Measurements from ENCODE around the gene WNT1. TPM values are rescaled to one million over a fixed set of nuclear protein-coding genes. Genes with fewer than 3 reads are reported as not detected.
A peak's percentile ranks its signal among the peaks of the same experiment; 100 is the strongest.

The WNT1 gene
- total RNA-seq, 1 experiment from 2014 or later: not detected

DNA sequence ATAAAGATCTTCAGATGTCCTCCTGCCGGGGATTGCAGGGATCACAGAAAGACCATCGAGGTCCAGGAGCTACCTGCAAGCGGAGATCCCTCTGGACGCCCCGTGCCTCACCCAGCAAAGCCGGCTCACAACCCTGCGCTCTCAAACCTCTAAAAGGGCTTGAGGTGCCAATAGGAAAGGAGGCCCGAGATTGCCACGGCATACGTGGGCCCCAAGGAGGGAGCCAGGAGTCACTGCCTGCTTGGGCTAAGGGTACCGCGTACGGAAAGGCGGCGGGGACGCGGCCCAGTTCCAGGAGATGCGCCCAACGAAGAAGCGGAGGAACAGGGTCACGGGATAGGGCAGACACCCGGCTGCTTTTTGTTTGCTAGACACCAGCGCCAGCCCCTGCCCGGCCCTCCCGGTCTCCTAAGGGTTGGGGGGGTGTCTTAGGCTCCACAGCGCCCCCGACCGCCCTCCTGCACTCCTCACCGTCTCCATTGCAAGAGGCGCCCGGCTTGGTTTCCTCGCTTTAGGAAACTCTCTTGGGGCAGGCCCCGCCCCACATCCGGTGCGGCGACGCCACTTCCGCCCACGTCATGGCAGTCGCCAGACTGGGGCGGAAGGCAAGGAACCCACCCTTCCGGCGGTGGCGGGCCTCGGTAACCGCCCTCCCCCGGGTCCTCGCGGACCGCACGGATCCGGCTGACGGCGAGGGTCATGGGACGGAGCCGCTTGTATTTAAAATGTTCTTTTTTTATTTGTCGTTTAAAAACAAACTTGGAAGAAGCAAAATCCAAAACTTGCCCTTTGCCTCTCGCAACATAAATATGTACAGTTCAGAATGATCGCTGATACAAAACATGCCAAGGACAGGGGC lies 40.4 kb downstream of the WNT1 start, which contains the start of gene PRKAG1:
TSS of gene PRKAG1 (minus strand) at position 516 of the 859 bp plus-strand sequence. CDS start at position 480, 36 bp downstream.
- H3K9me3 ChIP-seq (ENCODE audit: control insufficient read depth, low read depth, low read length): no peaks in the 10 kb centered on the region
- Mint-ChIP-seq H3K27ac (peak within 1 kb of the TSS; percentile 99), H3K4me3 (peak within 1 kb of the TSS; percentile 89 to 93), H3K27me3 (ENCODE audit: low read depth) (no peaks in the 10 kb centered on the region; the same call in 1 of the 2 replicates), H3K36me3 (ENCODE audit: insufficient read depth in 1 of 3, low read depth in 3 of 3) (peaks cover 10 to 28% (median 26%) of the 10 kb centered on the region in 3 experiments), H3K9me3 (no peaks in the 10 kb centered on the region), H3K4me1 (peaks cover 15% of the 10 kb centered on the region in 2 experiments)
- no peak within 1 kb of the TSS for H2BK15ac ChIP-seq (ENCODE audit: low read depth, low read length)
- no peaks in the 10 kb centered on the region for H4K20me1 ChIP-seq (ENCODE audit: control insufficient read depth, insufficient read depth, insufficient read length)
- H4K5ac ChIP-seq (ENCODE audit: insufficient read length, low read depth, low read length): peak within 1 kb of the TSS; percentile 93
- peak within 1 kb of the TSS; percentile 85 for H3K18ac ChIP-seq (ENCODE audit: insufficient read length, low read depth, low read length)
- no peak within 1 kb of the TSS for H2BK5ac ChIP-seq (ENCODE audit: insufficient read length, low read length)
- no peak within 1 kb of the TSS for H3K23ac ChIP-seq (ENCODE audit: insufficient read length, low read depth, low read length)
- H3K23me2 ChIP-seq (ENCODE audit: insufficient read length, low read depth, low read length, poor library complexity, severe bottlenecking): peaks cover 9% of the 10 kb centered on the region
- H3T11ph ChIP-seq (ENCODE audit: low read length): no peak within 1 kb of the TSS
- WGBS (ENCODE audit: extremely low coverage, insufficient read length, low lambda C conversion rate): no CpG with 5 or more reads among the region's 59 CpGs
- peak within 1 kb of the TSS; percentile 91 for H3K27ac ChIP-seq (ENCODE audit: insufficient read length, low read depth, low read length)
- H3K27me3 ChIP-seq (ENCODE audit: insufficient read depth, low read length): no peaks in the 10 kb centered on the region
- no peaks in the 10 kb centered on the region for H3K79me2 ChIP-seq (ENCODE audit: insufficient read depth, low read length)
- H3K4me2 ChIP-seq (ENCODE audit: insufficient read depth, insufficient read length, low read length): peak within 1 kb of the TSS; percentile 91
- H2AFZ ChIP-seq (ENCODE audit: low read length): no peak within 1 kb of the TSS
- H3K4ac ChIP-seq (ENCODE audit: low read depth, low read length): no peak within 1 kb of the TSS; the same call in 1 of the 2 replicates
- H2BK120ac ChIP-seq (ENCODE audit: low read depth, low read length, poor library complexity, severe bottlenecking): peak within 1 kb of the TSS; percentile 78
- no peak within 1 kb of the TSS for H4K91ac ChIP-seq (ENCODE audit: insufficient read length, low read depth, low read length)
- no peak within 1 kb of the TSS for H3K56ac ChIP-seq (ENCODE audit: insufficient read length, low read depth, low read length)
- H4K8ac ChIP-seq (replicated peaks; ENCODE audit: insufficient read length, low read depth, low read length): peak within 1 kb of the TSS; percentile 53
- no peak within 1 kb of the TSS for H2AK5ac ChIP-seq (ENCODE audit: insufficient read length, low read length)
- peak within 1 kb of the TSS; percentile 64 for H2BK12ac ChIP-seq (ENCODE audit: insufficient read length, low read depth, low read length)
- TF ChIP-seq, protein P1, sequence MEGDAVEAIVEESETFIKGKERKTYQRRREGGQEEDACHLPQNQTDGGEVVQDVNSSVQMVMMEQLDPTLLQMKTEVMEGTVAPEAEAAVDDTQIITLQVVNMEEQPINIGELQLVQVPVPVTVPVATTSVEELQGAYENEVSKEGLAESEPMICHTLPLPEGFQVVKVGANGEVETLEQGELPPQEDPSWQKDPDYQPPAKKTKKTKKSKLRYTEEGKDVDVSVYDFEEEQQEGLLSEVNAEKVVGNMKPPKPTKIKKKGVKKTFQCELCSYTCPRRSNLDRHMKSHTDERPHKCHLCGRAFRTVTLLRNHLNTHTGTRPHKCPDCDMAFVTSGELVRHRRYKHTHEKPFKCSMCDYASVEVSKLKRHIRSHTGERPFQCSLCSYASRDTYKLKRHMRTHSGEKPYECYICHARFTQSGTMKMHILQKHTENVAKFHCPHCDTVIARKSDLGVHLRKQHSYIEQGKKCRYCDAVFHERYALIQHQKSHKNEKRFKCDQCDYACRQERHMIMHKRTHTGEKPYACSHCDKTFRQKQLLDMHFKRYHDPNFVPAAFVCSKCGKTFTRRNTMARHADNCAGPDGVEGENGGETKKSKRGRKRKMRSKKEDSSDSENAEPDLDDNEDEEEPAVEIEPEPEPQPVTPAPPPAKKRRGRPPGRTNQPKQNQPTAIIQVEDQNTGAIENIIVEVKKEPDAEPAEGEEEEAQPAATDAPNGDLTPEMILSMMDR (conservative IDR thresholded peaks at IDR 0.05): peak; percentile 71
- DNase-seq: peak; percentile 99
- no peaks in the 10 kb centered on the region for H3K4me1 ChIP-seq (ENCODE audit: insufficient read depth, low read length)
- peak within 1 kb of the TSS; percentile 97 for H3K9ac ChIP-seq (ENCODE audit: extremely low read depth, insufficient read length, low read length)
- peaks cover 3% of the 10 kb centered on the region for H3K79me1 ChIP-seq (ENCODE audit: insufficient read depth, low read depth, low read length, poor library complexity, severe bottlenecking)
- H2BK20ac ChIP-seq (ENCODE audit: low read depth, low read length, poor library complexity, severe bottlenecking): no peak within 1 kb of the TSS
- H3K14ac ChIP-seq (ENCODE audit: insufficient read depth, low read length): peak within 1 kb of the TSS; percentile 80

Measured in H9 (cell line).